ENCODE measurements around the gene FLRT1. TPM values are rescaled to one million over a fixed set of nuclear protein-coding genes. Genes with fewer than 3 reads are reported as not detected.

The FLRT1 gene
- total RNA-seq, 2 donors from 2014 or later: not detected

DNA sequence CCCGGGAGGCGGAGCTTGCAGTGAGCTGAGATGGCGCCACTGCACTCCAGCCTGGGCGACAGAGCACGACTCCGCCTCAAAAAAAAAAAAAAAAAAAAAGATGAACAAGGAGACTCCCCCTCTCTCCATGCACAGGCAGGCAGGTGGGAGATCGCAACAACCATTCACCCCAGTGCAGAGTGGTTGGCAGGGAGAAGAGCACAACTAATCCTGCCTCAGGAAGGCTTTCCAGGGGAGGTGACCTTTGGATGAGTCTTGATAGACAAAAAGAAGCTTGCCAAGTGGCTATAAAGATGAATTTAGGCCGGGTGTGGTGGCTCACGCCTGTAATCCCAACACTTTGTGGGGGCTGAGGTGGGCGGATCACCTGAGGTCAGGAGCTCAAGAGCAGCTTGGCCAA lies 30.0 kb downstream of the FLRT1 start:
- H3K9me3 Mint-ChIP-seq: no peaks in the 10 kb centered on the region
- no peak for DNase-seq (ENCODE audit: low spot score in 2 of 2)
- no peak overlapping the region for H3K27ac Mint-ChIP-seq
- ATAC-seq: no peak
- no peaks in the 10 kb centered on the region for H3K36me3 Mint-ChIP-seq

DNA sequence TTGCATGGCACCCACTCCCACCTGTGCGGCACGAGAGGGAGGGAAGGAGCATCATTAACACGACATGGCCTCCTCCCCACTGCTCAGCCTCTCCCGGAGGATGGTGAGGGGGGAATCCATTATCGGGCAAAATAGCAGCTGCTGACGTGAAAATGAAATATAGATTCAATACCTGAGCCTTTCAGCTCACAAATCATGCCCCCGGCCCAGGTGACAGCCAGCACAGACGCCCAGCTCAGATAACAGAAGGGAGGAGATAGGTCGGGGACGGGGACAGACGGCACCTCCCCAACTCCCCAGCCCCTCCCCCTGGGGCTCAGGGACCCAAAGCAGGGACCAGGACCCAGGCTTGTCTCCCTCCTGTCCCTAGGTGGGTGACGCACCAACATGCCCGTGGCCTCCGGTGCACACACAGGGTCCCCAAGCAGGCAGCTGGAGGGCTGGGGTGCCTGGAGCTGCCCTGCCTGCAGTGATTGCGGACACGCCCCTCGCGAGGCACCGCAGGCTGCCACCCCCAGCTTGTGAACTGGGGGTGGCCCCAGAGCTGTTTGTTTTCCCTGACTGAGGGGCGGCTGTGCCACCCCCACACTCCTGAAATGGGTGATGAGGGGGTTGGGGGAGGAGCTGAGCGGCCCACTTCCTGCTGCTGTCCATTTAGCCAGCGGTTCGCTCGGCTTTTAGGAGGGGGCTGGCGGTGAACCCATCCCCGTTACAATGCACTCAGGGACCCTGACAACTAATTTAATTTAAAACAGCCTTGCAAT lies 31.7 kb downstream of the FLRT1 start:
- no peak for ATAC-seq
- Mint-ChIP-seq H3K9me3 (no peaks in the 10 kb centered on the region), H3K27ac (no peak overlapping the region), H3K36me3 (no peaks in the 10 kb centered on the region)
- DNase-seq (ENCODE audit: low spot score in 2 of 2): no peak

DNA sequence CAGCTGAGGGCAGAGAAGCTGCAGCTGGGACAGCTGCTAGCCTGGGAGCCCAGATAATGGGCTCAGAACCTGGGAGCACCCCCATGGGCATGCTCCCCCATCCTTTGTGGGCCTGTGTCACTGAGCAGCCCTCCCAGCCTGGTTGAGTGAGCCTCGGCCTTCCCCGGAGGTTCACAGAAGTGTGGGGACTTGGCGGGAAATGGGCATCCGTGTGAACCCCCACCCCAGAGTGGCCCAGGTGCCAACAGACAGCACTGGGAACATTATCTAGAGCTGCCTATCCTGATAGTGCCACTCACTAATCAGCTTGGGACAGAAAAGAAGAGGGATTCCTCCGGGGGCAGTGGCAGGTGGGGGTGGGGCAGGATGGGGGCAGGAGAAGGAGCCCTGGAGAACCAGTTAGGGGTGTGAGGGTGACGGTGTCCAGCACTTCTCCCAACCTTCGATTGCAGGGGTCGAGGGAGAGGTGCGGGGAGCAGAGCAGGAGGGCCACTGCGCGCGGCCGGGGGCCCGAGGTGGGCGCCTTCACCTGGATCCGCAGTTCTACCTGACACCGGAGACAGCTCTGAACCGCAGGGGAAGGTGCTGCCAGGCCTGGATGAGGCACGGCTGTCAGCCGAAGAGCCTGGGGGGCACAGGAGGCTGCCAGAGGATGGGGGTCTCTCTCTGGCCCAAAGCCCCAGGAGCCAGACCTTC lies 33.1 kb downstream of the FLRT1 start:
- no peak overlapping the region for H3K27ac Mint-ChIP-seq
- no peaks in the 10 kb centered on the region for H3K36me3 Mint-ChIP-seq
- ATAC-seq (no peak), DNase-seq (ENCODE audit: low spot score in 2 of 2) (no peak)
- no peaks in the 10 kb centered on the region for H3K9me3 Mint-ChIP-seq

DNA sequence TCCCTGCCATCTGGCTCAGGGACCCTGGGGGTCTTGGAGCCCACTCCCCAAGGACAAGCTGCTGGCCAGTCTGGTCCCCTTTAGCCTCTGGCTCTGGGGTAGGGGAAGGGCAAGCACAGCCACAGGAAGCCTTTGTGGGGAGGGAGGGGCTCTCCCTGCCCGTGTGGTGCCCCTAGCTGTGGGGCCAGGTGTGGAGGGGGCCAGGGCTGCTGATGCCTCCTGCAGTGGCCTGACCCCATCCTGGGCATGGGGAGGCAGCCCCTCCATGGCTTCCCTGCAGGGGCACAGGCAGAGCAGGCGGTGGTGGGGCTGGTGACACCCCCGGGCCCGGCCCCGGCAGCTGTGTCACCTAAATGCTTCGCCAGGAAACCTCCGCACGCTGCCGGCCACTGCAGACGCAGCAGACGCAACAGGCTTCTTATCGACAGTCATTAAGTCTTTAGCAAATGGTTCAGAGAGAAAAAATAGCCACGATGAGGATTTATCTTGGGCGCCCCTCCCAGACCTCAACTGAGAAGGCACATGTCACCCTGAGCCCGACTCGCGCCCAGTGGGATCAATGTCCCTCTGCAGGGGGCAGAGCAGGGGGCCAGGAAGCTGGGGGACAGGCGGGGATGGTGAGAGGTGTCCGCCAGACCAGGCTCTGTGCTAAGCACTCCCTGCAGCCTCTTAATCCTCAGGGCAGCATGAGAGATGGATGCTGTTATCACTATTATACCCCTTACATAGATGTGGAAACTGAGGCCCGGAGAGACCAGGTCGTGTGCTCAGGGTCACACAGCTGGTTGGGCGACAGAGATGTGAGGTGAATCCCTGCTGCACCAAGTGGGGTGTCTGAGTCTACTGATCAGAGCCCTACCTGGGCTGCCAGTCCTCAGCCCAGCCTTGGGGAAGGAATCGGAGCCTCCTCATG lies 33.9 kb downstream of the FLRT1 start:
- Mint-ChIP-seq H3K36me3 (no peaks in the 10 kb centered on the region), H3K9me3 (no peaks in the 10 kb centered on the region), H3K27ac (no peak overlapping the region)
- ATAC-seq (no peak), DNase-seq (ENCODE audit: low spot score in 2 of 2) (no peak)

DNA sequence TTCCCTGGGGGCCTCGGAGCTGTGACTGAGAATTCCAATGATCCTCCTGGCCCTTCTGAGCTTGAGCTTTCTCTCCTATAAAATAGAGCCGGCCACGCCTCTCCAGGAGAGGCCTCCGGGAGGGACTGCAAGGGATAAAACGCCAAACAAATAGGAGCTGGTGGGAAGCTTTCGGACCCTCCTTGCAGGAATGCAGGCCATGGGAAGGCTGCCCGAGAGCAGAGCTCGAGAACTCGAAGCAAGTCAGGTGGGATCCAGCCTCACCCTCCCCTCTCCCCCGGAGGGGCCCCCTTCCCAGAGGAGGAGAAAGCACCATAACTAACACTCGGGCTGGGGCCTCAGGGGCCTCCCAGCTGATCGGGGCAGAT lies 34.6 kb downstream of the FLRT1 start:
- ATAC-seq: no peak
- no peak overlapping the region for H3K27ac Mint-ChIP-seq

DNA sequence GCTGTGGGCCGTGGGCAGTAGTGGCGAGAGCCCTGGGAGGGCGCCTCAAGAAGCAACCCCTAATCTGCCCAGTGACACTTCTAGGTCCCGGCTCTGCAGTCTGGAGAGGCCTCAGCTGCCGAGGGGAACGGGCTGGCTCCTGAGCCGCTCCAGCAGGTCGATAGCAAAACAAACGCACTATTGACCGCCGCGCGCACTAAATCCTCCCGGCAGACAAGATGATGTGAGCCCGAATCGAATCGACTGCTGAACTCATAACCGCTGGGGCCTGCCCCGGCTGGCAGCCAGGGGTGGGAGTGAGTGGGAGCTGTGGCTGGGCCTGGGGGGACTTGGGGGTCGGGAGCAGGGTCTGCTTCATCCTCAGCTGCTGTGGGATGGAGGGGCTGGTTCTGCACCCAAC lies 36.1 kb downstream of the FLRT1 start:
- no peak for ATAC-seq
- Mint-ChIP-seq H3K9me3 (no peaks in the 10 kb centered on the region), H3K36me3 (no peaks in the 10 kb centered on the region)

More for the DNA sequence above, 34.6 kb downstream of the FLRT1 start:
- H3K9me3 Mint-ChIP-seq: no peaks in the 10 kb centered on the region
- H3K36me3 Mint-ChIP-seq: no peaks in the 10 kb centered on the region
- no peak for DNase-seq (ENCODE audit: low spot score in 2 of 2)

DNA sequence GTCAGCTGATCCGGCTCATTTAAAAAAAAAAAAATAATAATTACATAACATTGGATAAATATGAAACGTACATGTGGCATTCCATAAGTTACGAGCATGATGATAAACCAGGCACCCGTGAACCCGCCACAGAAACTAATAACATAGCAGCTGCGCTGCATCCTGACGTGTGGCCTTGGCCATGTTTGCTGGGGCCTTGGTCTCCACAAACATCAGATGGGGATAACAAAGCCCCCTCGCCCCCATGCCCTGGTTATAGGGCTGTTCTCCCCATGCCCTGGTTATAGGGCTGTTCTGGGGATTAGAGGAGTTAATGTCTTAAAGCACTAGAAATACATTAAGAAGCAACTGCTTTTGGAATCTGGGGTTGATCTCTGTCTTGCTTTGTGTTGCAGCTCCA lies 36.7 kb downstream of the FLRT1 start:
- Mint-ChIP-seq H3K36me3 (no peaks in the 10 kb centered on the region), H3K27ac (no peak overlapping the region), H3K9me3 (no peaks in the 10 kb centered on the region)
- ATAC-seq (no peak), DNase-seq (ENCODE audit: low spot score in 2 of 2) (no peak)

More for the DNA sequence above, 36.1 kb downstream of the FLRT1 start:
- H3K27ac Mint-ChIP-seq: no peak overlapping the region
- DNase-seq (ENCODE audit: low spot score in 2 of 2): no peak

DNA sequence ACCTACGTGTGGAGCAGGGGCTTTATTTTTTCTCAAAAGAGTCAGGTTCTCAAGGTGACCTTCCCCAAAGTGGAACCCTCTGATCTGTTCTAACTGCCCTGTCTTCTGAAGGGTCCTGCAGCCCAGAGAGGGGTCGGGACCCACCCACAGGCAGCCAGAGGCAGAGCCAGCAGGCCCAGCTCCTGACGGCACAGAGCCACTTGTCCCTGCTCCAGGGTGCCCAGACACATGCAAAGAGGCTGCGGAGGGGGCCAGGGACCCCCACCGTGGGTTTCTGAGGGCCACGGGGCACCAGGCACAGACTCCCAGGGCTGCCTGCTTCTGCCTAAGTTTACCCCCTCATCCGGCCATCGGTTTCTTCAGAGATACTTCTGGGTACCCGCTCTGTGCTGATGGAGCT lies 37.1 kb downstream of the FLRT1 start:
- no peaks in the 10 kb centered on the region for H3K36me3 Mint-ChIP-seq
- DNase-seq (ENCODE audit: low spot score in 2 of 2) (no peak), ATAC-seq (no peak)
- no peaks in the 10 kb centered on the region for H3K9me3 Mint-ChIP-seq
- no peak overlapping the region for H3K27ac Mint-ChIP-seq

DNA sequence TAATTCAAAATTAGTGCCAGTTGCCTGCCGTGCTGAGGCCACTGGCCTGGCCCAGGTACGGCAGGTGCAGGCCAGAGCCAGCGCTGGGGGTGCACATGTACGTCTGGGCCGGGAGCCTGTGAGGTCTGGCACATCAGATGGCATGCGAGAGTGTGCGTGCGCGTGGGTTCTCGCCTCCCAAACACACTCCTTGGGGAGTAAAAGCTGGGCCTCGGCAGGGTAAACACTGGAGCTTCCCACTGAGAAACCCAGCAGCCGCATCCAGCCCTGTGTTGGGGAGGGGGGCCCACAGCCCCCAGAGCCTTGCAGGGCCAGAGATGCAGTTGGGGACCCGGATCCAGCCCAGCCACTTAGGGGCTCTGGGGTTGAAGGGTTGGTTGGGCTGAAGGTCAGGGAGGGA lies 37.8 kb downstream of the FLRT1 start:
- Mint-ChIP-seq H3K27ac (no peak overlapping the region), H3K36me3 (no peaks in the 10 kb centered on the region), H3K9me3 (no peaks in the 10 kb centered on the region)
- DNase-seq (ENCODE audit: low spot score in 2 of 2) (no peak), ATAC-seq (no peak)

DNA sequence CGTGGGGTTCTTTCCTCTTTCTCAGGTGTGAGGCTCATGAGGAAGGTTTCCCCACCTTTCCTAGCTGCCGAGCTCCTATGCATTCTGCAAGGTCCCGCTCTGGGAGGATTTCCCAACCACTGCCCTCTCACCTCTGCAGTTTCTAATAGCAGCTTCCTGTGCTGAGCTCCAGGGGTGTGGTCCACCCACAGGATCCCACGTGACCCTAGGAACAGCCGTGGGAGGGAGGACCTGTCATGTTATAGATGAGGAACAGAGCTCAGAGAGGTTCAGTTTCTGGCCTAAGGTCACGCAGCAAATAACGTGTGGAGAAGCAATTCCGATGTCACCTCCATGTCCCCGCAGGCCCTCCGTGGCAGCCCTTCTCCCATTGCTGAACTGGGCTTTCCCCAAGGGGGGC lies 38.5 kb downstream of the FLRT1 start:
- H3K9me3 Mint-ChIP-seq: no peaks in the 10 kb centered on the region
- H3K36me3 Mint-ChIP-seq: no peaks in the 10 kb centered on the region
- DNase-seq (ENCODE audit: low spot score in 2 of 2): no peak
- no peak overlapping the region for H3K27ac Mint-ChIP-seq
- no peak for ATAC-seq

DNA sequence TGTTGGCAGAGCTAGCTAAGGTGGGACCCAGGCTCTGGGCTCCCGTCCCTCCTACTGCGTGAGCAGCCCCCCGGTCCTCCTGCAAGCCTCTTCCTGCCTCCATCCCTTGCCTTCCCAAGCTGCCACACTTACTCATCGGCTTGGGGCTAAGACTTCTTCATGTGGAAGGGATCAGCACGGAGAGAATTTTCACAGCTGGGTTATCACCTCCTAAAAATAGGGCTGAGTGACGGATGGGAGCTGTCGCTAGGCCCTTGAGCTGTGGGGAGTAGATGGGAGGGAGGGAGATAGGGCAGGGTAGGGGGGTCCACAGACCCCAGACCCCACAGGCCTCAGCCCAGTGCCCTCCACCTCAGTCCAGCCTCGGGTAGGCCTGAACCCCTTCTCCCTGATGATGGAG lies 41.0 kb downstream of the FLRT1 start:
- DNase-seq (ENCODE audit: low spot score in 2 of 2): no peak
- Mint-ChIP-seq H3K9me3 (no peaks in the 10 kb centered on the region), H3K27ac (no peak overlapping the region), H3K36me3 (no peaks in the 10 kb centered on the region)
- ATAC-seq: no peak

DNA sequence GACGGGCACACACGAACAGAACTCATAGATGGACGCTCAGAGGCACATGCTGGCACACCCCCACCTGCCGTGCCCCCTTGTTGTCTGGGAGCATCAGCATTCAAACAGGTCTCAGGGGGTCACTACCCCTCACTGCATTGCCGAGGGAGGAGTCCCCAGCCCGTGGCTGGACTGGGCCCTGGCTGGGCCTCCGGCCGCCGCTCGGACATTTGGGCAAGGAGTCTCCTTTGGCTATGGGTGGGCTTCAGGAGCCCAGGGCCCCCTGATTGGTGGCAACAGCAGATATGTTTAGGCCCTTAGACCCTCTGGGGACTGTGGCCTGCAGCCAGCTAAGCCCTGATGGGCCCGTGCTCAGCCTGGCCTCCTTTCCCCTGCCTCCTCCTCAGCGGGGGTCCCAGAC lies 41.9 kb downstream of the FLRT1 start:
- Mint-ChIP-seq H3K9me3 (no peaks in the 10 kb centered on the region), H3K27ac (no peak overlapping the region), H3K36me3 (no peaks in the 10 kb centered on the region)
- ATAC-seq (no peak), DNase-seq (ENCODE audit: low spot score in 2 of 2) (no peak)

DNA sequence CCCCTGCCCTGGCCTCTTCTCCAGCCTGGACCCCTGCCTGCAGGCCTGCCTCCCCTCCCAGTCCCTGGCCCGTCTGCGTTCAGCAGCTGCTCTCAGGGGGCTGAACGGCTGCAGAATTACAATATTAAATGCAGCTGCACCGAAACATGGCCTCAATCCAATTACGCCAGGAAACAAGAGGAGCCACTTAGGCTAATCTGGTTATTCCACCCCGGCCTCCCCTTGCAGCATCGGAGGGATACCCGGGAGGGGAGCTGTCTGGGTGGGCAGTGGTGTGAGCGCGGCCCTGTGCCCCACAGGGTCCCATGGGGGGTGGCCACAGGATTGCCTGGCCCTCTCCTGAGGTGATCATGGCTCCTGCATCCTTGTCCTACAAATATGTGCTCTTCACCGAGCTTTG lies 42.6 kb downstream of the FLRT1 start:
- Mint-ChIP-seq H3K36me3 (no peaks in the 10 kb centered on the region), H3K27ac (no peak overlapping the region), H3K9me3 (no peaks in the 10 kb centered on the region)
- DNase-seq (ENCODE audit: low spot score in 2 of 2) (no peak), ATAC-seq (no peak)

DNA sequence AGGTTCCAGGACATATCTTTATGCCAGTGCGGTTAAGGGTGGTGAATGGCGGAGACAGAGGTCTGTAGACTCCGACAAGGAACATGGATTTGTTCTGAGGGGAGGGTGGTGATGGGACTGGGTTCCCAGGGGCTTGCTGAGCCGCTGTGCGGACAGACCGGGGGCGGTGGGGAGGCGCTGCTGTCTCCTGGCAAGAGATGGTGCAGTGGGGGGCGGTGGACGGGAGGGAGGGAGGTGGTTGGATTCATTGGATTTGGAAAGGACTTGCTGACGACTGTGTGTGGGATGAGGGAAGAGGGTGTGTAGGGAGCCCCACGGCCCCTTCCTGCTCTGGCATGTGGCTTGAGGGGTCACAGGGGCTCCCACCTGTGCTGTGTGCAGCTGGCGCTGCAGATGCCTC lies 43.2 kb downstream of the FLRT1 start:
- H3K27ac Mint-ChIP-seq: no peak overlapping the region
- DNase-seq (ENCODE audit: low spot score in 2 of 2) (no peak), ATAC-seq (no peak)
- H3K9me3 Mint-ChIP-seq: no peaks in the 10 kb centered on the region
- H3K36me3 Mint-ChIP-seq: no peaks in the 10 kb centered on the region

DNA sequence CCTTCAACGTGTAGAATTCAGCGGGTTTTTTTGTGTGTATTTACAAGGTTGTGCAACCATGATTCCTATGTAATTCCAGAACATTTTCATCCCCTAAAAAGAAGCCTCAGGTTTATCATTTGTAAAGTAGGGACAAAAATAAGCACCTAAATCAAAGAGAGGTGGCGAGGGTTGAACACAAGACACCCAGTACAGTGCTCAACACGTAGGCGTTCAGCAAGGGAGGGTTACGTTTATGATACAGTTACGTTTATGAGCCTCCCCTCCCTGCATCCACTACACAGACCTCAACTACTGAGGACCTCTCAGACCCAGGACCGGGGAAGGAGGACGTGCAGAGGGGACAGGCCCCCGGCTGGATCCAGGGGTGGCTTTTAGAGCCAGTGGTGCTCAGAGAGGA lies 44.7 kb downstream of the FLRT1 start:
- no peaks in the 10 kb centered on the region for H3K9me3 Mint-ChIP-seq
- H3K27ac Mint-ChIP-seq: no peak overlapping the region
- DNase-seq (ENCODE audit: low spot score in 2 of 2): no peak
- ATAC-seq: no peak
- H3K36me3 Mint-ChIP-seq: no peaks in the 10 kb centered on the region

DNA sequence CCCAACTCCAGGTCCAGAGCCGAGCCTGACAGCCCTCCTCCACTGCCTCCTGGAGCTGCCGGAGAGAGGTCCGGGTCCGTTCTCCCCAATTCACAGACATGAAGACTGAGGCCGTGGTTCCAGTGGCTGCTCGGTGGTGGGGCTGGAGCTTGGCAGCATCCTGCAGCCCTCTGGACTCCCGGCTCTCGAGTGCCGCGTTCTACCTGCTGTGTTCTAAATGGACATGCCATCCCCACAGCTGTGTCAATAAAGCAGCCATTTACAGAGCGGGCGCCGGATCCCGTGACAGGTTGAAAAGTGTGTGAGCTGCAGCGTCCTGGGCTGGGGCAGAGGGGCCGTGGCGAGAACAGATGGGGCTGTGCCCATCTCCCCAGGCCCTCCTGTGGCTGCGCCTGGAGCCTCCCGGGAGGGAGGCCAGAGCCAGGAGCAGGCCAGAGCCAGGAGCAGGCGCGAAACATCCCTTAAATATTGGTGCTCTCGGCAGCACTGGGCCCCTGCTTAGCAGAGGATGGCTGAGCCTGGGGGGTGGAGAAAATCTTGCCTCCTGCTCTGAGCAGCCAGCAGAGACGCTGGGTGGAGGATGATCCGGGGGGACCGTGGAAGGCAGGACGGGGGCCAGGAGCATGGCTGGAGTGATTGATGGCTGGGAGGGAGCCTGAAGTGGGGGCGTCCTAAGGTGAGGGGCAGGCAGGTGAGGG lies 46.2 kb downstream of the FLRT1 start:
- Mint-ChIP-seq H3K9me3 (no peaks in the 10 kb centered on the region), H3K36me3 (no peaks in the 10 kb centered on the region)
- DNase-seq (ENCODE audit: low spot score in 2 of 2): no peak

More for the DNA sequence above, 46.2 kb downstream of the FLRT1 start:
- peak overlapping the region in 1 of 2 donors; percentile 72 for H3K27ac Mint-ChIP-seq
- no peak for ATAC-seq
